SKM-1 (cell line): ENCODE data around the gene PCDHB6.
"Not testable (repeated sequence)": the region's sequence is repeated elsewhere in the genome, so short reads cannot be mapped to it uniquely, and the experiment has no call there.

Experiments
- DNase-seq: peaks from one replicate; lab custom pipeline; 2025; ENCODE audit not compliant: unreplicated experiment; lab: John Stamatoyannopoulos, UW

PCDHB6 gene

DNA sequence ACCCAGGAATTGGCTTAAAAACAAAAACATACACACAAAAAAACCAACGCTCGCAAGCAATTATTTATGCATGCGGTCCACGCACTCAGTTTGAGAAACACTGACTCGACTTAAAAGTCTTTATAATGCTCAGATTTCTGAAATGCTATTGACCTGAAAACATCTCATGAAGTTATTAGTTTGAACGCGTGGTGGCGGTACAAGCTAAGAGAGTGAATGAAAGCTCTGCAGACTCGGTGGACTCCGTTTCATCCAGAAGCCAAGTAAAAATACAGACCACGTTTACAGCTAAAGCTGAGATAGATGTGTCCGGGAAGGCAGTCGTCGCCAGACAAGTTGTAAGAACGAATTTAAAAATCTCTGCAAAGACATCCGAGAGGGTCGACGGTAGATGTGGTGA, at the start of gene PCDHB6:
Gene PCDHB6, plus strand, starts transcription at position 246 of the 400 bp plus-strand sequence. CDS start 201 bp downstream, outside the sequence.
- DNase-seq = no peak

DNA sequence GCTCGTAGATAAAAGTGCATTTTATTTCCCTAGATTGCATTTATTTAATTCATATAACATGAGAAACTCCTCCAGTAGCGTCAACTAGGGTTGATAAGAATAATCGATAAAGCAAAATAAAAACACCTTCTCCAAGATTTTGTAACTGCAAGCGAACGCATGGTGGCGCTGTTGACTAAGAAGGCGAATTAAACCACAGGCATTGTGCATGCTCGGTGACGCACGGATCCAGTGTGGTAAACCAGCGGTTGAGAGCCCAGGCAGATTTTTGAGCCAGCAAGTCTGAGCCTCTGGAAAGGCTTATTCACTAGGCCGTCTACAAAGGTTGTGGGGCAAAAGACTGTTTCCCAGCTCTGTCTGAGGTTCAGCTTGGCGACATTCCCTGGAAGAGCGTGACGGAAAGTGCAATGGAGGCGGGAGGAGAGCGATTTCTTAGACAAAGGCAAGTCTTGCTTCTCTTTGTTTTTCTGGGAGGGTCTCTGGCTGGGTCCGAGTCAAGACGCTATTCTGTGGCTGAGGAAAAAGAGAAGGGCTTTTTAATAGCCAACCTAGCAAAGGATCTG, 49.5 kb upstream of the PCDHB6 start, which contains the start of gene PCDHB3:
Gene PCDHB3, plus strand, starts transcription at position 231 of the 563 bp plus-strand sequence. Its CDS starts 177 bp downstream, at position 408.
- DNase-seq = no peak

DNA sequence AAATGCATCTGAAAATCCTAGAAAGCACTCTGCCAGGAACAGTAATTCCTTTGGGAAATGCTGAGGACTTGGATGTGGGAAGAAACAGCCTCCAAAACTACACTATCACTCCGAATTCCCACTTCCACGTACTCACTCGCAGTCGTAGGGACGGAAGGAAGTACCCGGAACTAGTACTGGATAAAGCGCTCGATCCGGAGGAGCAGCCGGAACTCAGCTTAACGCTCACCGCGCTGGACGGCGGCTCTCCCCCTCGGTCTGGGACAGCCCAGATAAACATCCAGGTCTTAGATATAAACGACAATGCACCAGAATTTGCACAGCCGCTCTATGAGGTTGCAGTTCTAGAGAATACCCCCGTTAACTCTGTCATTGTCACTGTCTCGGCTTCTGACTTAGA, 48.8 kb upstream of the PCDHB6 start:
- DNase-seq = no peak

DNA sequence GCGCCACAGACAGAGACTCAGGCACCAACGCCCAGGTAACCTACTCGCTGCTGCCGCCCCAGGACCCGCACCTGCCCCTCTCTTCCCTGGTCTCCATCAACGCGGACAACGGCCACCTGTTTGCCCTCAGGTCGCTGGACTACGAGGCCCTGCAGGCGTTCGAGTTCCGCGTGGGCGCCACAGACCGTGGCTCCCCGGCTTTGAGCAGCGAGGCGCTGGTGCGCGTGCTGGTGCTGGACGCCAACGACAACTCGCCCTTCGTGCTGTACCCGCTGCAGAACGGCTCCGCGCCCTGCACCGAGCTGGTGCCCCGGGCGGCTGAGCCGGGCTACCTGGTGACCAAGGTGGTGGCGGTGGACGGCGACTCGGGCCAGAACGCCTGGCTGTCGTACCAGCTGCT, 47.8 kb upstream of the PCDHB6 start:
- not testable (repeated sequence) for DNase-seq

DNA sequence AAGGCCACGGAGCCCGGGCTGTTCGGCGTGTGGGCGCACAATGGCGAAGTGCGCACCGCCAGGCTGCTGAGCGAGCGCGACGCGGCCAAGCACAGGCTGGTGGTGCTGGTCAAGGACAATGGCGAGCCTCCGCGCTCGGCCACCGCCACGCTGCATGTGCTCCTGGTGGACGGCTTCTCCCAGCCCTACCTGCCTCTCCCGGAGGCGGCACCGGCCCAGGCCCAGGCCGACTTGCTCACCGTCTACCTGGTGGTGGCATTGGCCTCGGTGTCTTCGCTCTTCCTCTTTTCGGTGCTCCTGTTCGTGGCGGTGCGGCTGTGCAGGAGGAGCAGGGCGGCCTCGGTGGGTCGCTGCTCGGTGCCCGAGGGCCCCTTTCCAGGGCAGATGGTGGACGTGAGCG, 47.4 kb upstream of the PCDHB6 start:
- DNase-seq = not testable (repeated sequence)

DNA sequence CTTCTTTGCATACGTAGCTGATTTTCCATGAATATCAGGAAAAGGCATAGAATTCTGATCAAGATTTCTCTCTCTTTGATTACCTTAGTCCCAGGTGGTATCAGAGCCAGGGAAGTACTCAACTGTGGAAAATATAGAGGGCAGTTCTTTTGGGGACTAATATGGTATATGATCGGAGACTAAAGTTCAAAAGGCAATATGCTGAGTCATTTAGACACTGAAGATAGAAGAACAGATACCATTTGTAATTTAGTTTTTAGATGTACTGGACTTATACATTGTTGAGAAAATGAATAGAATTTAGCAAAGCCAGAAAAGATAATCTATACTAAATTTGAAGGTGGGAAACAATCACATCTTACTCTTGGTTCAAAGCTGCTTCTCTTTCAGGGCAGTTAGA, 44.5 kb upstream of the PCDHB6 start:
- no peak for DNase-seq

DNA sequence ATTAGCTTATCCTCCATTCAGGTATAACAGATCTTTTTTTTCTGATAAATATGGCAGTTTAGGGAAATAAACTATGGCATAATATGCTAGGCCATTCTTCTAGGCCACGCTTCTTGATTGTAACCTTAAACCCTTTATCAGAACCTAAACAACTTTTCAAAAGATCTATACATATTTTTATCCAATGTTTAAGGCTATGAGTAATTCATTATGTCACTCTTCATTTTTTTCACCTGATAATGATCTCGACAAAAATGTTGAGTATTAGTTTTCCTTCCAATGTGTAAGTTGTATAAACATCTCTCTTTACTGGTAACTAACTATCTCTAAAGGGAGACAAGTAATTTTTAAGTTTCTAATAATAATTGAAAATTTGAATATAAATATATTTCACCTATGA, 30.6 kb upstream of the PCDHB6 start:
- no peak for DNase-seq

DNA sequence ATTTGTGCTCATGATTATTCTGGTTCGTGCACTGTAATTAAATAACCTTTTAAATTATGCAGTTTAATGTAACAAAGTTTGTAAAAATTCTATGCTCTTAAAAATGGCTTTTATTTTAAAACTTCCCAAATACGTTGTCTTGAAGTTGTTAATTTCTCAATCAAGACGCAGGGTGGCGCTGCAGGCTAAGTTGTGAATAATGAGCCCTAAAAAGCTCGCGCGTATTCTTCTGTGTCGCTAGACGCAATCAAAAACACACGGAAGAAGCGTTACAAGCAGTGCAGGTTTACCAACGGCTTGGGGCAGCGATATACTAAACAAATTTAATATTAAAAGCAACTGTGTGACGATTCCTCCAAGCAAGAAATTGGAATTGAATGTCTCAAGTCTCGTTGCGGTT, 28.3 kb upstream of the PCDHB6 start, which contains the start of gene PCDHB4:
Gene PCDHB4, plus strand, starts transcription at position 256 of the 400 bp plus-strand sequence. CDS start 181 bp downstream, outside the sequence.
- DNase-seq = no peak

DNA sequence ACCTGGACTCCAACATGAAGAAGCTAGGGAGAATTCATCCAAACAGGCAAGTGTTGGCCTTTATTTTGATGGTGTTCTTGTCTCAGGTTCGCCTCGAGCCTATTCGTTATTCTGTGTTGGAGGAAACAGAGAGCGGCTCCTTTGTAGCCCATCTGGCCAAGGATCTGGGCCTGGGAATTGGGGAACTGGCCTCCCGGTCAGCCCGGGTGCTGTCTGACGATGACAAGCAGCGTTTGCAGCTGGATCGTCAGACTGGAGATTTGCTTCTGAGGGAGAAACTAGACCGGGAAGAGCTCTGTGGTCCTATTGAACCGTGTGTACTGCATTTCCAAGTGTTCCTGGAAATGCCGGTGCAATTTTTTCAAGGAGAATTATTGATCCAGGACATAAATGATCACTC, 27.9 kb upstream of the PCDHB6 start:
- DNase-seq = no peak

DNA sequence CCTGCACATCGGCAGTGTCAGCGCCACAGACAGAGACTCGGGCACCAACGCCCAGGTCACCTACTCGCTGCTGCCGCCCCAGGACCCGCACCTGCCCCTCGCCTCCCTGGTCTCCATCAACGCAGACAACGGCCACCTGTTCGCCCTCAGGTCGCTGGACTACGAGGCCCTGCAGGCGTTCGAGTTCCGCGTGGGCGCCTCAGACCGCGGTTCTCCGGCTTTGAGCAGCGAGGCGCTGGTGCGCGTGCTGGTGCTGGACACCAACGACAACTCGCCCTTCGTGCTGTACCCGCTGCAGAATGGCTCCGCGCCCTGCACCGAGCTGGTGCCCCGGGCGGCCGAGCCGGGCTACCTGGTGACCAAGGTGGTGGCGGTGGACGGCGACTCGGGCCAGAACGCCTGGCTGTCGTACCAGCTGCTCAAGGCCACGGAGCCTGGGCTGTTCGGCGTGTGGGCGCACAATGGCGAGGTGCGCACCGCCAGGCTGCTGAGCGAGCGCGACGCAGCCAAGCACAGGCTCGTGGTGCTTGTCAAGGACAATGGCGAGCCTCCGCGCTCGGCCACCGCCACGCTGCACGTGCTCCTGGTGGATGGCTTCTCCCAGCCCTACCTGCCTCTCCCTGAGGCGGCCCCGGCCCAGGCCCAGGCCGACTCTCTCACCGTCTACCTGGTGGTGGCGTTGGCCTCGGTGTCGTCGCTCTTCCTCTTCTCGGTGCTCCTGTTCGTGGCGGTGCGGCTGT, 26.3 kb upstream of the PCDHB6 start:
- not testable (repeated sequence) for DNase-seq

DNA sequence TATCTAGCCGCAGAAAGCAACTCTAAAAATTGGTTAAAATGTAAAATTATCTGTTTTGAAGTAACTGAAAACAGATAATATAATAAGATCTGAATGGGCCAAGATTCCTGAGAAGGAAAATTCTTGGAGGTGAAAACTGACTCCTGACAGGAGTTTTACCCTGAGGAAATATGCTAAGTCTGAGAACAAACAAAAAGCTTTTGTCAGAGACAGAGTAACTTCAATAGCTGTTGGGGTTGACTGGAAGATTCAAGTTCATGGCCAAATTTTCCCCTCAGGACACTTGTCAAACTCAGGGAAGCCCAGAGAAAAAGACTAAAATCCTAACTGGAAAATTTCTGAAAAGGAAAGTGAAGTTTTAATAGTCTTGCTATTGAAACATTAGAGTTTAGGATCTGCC, 22.6 kb upstream of the PCDHB6 start:
- DNase-seq = no peak

DNA sequence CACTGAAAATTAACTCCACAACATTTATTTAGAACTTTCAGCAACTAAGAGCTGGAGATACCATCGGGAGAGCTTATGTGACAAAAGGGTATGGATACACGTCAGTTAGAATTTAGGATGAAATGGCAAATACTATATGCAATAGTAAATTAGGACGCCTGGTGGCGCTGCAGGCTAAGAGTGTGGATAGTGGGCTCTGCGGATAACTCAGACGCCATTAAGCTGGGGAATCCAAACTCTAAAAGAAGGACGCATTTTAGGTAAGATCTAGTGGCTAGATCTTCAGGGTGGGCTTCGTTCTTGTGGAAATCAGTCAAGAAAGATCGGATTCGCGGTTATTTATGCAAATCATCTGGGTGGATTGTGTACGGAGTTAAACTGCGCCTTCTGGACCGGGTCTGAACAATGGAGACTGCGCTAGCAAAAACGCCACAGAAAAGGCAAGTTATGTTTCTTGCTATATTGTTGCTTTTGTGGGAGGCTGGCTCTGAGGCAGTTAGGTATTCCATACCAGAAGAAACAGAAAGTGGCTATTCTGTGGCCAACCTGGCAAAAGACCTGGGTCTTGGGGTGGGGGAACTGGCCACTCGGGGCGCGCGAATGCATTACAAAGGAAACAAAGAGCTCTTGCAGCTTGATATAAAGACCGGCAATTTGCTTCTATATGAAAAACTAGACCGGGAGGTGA, 14.7 kb upstream of the PCDHB6 start, which contains the start of gene PCDHB5:
Gene PCDHB5, plus strand, starts transcription at position 177 of the 688 bp plus-strand sequence. Its CDS starts 229 bp downstream, at position 406.
- no peak for DNase-seq

DNA sequence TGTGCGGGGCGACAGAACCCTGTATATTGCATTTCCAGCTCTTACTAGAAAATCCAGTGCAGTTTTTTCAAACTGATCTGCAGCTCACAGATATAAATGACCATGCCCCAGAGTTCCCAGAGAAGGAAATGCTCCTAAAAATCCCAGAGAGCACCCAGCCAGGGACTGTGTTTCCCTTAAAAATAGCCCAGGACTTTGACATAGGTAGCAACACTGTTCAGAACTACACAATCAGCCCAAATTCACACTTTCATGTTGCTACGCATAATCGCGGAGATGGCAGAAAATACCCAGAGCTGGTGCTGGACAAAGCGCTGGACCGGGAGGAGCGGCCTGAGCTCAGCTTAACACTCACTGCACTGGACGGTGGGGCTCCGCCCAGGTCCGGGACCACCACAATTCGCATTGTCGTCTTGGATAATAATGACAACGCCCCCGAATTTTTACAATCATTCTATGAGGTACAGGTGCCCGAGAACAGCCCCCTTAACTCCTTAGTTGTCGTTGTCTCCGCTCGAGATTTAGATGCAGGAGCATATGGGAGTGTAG, 14.1 kb upstream of the PCDHB6 start:
- DNase-seq = no peak

DNA sequence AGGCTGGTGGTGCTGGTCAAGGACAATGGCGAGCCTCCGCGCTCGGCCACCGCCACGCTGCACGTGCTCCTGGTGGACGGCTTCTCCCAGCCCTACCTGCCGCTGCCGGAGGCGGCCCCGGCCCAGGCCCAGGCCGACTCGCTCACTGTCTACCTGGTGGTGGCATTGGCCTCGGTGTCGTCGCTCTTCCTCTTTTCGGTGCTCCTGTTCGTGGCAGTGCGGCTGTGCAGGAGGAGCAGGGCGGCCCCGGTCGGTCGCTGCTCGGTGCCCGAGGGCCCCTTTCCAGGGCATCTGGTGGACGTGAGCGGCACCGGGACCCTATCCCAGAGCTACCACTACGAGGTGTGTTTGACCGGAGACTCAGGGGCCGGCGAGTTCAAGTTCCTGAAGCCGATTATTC, 12.5 kb upstream of the PCDHB6 start:
- not testable (repeated sequence) for DNase-seq

DNA sequence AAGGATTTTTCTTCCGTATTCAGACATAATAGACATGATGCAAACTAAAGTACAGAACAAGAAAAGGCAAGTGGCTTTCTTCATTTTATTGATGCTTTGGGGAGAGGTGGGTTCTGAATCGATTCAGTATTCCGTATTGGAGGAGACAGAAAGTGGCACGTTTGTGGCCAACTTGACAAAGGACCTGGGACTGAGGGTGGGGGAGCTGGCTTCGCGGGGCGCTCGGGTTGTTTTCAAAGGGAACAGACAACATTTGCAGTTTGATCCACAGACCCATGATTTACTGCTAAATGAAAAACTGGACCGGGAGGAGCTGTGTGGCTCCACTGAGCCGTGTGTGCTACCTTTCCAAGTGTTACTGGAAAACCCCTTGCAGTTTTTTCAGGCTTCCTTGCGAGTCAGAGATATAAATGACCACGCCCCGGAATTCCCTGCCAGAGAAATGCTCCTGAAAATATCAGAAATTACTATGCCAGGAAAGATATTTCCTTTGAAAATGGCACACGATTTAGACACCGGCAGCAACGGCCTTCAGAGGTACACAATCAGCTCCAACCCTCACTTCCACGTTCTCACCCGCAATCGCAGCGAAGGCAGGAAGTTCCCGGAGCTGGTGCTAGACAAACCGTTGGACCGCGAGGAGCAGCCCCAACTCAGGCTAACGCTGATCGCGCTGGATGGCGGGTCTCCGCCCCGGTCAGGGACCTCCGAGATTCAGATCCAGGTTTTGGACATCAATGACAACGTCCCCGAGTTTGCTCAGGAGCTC, 551 bp downstream of the PCDHB6 start:
- no peak for DNase-seq

DNA sequence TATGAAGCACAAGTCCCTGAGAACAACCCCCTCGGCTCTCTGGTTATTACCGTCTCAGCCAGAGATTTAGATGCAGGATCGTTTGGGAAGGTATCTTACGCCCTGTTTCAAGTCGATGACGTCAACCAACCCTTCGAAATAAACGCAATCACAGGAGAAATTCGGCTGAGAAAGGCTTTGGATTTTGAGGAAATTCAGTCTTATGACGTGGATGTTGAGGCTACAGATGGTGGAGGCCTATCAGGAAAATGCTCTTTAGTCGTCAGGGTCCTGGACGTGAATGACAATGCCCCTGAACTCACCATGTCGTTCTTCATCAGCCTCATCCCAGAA, 1.1 kb downstream of the PCDHB6 start:
- DNase-seq = no peak

DNA sequence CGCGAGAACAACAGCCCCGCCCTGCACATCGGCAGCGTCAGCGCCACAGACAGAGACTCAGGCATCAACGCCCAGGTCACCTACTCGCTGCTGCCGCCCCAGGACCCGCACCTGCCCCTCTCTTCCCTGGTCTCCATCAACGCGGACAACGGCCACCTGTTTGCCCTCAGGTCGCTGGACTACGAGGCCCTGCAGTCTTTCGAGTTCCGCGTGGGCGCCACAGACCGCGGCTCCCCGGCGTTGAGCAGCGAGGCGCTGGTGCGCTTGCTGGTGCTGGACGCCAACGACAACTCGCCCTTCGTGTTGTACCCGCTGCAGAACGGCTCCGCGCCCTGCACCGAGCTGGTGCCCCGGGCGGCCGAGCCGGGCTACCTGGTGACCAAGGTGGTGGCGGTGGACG, 1.8 kb downstream of the PCDHB6 start:
- not testable (repeated sequence) for DNase-seq

DNA sequence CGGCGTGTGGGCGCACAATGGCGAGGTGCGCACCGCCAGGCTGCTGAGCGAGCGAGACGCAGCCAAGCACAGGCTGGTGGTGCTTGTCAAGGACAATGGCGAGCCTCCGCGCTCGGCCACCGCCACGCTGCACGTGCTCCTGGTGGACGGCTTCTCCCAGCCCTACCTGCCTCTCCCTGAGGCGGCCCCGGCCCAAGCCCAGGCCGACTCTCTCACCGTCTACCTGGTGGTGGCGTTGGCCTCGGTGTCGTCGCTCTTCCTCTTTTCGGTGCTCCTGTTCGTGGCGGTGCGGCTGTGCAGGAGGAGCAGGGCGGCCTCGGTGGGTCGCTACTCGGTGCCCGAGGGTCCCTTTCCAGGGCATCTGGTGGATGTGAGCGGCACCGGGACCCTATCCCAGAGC, 2.2 kb downstream of the PCDHB6 start:
- not testable (repeated sequence) for DNase-seq

DNA sequence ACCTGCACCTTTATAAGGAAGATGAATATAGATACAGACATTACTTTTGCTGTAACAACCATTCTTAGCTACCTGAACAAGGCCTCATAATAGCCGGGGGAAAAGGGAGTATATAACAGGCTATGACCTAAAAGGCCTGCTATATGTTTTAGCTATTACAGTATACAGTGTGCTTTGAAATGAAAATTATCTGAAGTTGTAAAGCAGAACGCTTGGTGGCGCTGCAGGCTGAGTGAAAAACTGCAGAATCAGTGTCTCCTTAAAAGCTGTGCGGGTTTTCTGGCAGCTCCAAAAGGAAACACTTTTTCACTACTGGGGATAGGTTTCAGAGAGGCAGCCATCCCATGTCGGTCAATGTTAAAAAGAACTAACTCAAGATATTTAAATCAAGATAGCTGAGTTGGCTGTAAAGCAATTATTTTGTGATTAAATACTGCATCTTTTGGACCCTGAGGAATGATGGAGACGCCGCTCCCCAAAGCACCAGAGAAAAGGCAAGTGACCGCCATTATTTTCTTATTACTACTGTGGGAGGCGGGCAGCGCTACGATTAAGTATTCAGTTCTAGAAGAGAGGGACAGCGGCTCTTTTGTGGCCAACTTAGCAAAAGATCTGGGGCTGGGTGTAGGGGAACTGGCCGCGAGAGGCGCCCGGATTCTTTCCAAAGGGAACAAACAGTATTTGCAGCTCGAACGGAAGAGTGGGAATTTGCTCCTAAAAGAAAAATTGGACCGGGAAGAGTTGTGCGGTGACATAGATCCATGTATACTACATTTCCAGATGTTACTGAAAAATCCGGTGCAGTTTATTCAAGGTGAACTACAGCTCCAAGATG, 5.9 kb downstream of the PCDHB6 start:
- no peak for DNase-seq

DNA sequence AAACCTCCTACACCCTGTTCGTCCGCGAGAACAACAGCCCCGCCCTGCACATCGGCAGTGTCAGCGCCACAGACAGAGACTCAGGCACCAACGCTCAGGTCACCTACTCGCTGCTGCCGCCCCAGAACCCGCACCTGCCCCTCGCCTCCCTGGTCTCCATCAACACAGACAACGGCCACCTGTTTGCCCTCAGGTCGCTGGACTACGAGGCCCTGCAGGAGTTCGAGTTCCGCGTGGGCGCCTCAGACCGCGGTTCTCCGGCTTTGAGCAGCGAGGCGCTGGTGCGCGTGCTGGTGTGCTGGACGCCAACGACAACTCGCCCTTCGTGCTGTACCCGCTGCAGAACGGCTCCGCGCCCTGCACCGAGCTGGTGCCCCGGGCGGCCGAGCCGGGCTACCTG, 7.5 kb downstream of the PCDHB6 start:
- DNase-seq = not testable (repeated sequence)
